ENCODE results near the gene SLC27A4.

- TF ChIP-seq EP300 (IDR thresholded peaks at IDR 0.05) (no peak), POLR2AphosphoS5 (IDR thresholded peaks at IDR 0.05) (no peak)
- TF ChIP-seq, protein P1, sequence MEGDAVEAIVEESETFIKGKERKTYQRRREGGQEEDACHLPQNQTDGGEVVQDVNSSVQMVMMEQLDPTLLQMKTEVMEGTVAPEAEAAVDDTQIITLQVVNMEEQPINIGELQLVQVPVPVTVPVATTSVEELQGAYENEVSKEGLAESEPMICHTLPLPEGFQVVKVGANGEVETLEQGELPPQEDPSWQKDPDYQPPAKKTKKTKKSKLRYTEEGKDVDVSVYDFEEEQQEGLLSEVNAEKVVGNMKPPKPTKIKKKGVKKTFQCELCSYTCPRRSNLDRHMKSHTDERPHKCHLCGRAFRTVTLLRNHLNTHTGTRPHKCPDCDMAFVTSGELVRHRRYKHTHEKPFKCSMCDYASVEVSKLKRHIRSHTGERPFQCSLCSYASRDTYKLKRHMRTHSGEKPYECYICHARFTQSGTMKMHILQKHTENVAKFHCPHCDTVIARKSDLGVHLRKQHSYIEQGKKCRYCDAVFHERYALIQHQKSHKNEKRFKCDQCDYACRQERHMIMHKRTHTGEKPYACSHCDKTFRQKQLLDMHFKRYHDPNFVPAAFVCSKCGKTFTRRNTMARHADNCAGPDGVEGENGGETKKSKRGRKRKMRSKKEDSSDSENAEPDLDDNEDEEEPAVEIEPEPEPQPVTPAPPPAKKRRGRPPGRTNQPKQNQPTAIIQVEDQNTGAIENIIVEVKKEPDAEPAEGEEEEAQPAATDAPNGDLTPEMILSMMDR (IDR thresholded peaks at IDR 0.05) = no peak
These were observed 2.4 kb upstream of the SLC27A4 start for GRCh38 chr9:128337936-128338335.
